ENCODE measurements around the gene TBPL1. TPM values are rescaled to one million over a fixed set of nuclear protein-coding genes. Genes with fewer than 3 reads are reported as not detected.
A peak's percentile ranks its signal among the peaks of the same experiment; 100 is the strongest.

TBPL1 gene
- total and polyA plus RNA-seq, 10 of the 15 experiments (the other 5 are each of a cell fraction or from before 2014, with no cell fraction given): 34.6 to 71.2 (median 43.0) TPM

GRCh38 chr6:133921249-133921859 lies 31.7 kb upstream of the TBPL1 start (continued):
- no peak for TF ChIP-seq RELA (IDR thresholded peaks at IDR 0.05; ENCODE audit: borderline replicate concordance, partially characterized antibody)
- TF ChIP-seq EP300 (IDR thresholded peaks at IDR 0.05; ENCODE audit: borderline replicate concordance in 1 of 2, control insufficient read depth in 1 of 2, low read depth in 2 of 2, low read length in 2 of 2): no peak
- no peak for TF ChIP-seq HCFC1 (IDR thresholded peaks at IDR 0.05; ENCODE audit: low read length)
- TF ChIP-seq ZBTB4 (CRISPR knock-in tag; IDR thresholded peaks at IDR 0.05): no peak
- no peak for TF ChIP-seq DPF2 (IDR thresholded peaks at IDR 0.05)
- TF ChIP-seq JUNB (IDR thresholded peaks at IDR 0.05): no peak
- TF ChIP-seq, protein P1, sequence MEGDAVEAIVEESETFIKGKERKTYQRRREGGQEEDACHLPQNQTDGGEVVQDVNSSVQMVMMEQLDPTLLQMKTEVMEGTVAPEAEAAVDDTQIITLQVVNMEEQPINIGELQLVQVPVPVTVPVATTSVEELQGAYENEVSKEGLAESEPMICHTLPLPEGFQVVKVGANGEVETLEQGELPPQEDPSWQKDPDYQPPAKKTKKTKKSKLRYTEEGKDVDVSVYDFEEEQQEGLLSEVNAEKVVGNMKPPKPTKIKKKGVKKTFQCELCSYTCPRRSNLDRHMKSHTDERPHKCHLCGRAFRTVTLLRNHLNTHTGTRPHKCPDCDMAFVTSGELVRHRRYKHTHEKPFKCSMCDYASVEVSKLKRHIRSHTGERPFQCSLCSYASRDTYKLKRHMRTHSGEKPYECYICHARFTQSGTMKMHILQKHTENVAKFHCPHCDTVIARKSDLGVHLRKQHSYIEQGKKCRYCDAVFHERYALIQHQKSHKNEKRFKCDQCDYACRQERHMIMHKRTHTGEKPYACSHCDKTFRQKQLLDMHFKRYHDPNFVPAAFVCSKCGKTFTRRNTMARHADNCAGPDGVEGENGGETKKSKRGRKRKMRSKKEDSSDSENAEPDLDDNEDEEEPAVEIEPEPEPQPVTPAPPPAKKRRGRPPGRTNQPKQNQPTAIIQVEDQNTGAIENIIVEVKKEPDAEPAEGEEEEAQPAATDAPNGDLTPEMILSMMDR (IDR thresholded peaks at IDR 0.05 in 2 of 3, conservative IDR thresholded peaks at IDR 0.05 in 1 of 3; ENCODE audit: control insufficient read depth in 2 of 3, extremely low read depth in 1 of 3, insufficient read depth in 1 of 3, low read depth in 3 of 3, low read length in 3 of 3): peak; percentile 68 to 80 (median 76)
- TF ChIP-seq BMI1 (IDR thresholded peaks at IDR 0.05; ENCODE audit: borderline replicate concordance): no peak
- TF ChIP-seq, protein P2, sequence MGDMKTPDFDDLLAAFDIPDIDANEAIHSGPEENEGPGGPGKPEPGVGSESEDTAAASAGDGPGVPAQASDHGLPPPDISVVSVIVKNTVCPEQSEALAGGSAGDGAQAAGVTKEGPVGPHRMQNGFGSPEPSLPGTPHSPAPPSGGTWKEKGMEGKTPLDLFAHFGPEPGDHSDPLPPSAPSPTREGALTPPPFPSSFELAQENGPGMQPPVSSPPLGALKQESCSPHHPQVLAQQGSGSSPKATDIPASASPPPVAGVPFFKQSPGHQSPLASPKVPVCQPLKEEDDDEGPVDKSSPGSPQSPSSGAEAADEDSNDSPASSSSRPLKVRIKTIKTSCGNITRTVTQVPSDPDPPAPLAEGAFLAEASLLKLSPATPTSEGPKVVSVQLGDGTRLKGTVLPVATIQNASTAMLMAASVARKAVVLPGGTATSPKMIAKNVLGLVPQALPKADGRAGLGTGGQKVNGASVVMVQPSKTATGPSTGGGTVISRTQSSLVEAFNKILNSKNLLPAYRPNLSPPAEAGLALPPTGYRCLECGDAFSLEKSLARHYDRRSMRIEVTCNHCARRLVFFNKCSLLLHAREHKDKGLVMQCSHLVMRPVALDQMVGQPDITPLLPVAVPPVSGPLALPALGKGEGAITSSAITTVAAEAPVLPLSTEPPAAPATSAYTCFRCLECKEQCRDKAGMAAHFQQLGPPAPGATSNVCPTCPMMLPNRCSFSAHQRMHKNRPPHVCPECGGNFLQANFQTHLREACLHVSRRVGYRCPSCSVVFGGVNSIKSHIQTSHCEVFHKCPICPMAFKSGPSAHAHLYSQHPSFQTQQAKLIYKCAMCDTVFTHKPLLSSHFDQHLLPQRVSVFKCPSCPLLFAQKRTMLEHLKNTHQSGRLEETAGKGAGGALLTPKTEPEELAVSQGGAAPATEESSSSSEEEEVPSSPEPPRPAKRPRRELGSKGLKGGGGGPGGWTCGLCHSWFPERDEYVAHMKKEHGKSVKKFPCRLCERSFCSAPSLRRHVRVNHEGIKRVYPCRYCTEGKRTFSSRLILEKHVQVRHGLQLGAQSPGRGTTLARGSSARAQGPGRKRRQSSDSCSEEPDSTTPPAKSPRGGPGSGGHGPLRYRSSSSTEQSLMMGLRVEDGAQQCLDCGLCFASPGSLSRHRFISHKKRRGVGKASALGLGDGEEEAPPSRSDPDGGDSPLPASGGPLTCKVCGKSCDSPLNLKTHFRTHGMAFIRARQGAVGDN (IDR thresholded peaks at IDR 0.05): no peak
- no peak for TF ChIP-seq MTA3 (IDR thresholded peaks at IDR 0.05; ENCODE audit: borderline replicate concordance, low read length)
- 0 out of 2 replicates have a peak, but pooled peaks have one; percentile 16 for TF ChIP-seq SPI1 (IDR thresholded peaks at IDR 0.05; ENCODE audit: borderline replicate concordance, insufficient read depth, low read depth, low read length)
- no peak for TF ChIP-seq CHD2 (IDR thresholded peaks at IDR 0.05; ENCODE audit: borderline replicate concordance, low read depth, low read length)
- no peak for TF ChIP-seq IRF3 (IDR thresholded peaks at IDR 0.05)
